HG02678 (cell line): ENCODE data around the gene SKAP1.

Experiments used
- ATAC-seq: cut with Tn5 transposase; IDR thresholded peaks from one replicate; pipeline ENCODE4 v1.9.1; 2021; ENCODE audit warnings: mild to moderate bottlenecking, moderate library complexity; ENCODE audit not compliant: unreplicated experiment

The SKAP1 gene

DNA sequence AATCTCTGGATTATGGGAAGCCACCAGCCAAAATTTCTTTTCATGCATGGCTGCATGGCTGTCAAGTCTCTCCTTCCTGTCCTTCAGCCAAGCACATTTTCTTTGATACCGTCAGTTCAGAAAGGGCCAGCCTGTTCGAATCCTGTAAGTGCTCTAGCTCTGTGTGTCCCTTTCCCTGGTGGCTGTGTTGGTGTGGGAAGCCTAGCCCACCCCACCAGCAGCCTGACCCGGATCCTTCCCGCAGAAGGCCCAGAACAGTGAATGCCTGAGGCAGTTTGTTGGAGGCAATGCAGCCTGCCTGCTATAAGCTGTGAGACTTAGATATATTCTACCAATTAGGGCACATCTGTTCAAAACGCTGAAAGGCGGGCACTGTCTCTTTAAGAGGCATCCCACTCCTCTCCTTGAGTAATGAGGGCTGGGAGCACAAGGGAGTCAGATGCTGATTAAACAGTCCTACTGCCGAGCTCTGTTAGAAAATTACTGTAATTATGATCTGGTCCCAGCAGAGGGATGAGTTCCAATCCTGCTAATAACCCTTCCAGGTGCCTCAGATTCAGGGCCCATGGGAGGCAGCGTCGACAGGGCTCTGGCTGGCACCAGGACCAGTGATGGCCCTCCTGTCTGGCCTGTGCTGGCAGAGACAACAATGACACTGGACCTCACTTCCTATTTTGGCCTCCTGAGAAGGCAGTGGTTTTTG lies 304.0 kb downstream of the SKAP1 start:
- no peak for ATAC-seq

DNA sequence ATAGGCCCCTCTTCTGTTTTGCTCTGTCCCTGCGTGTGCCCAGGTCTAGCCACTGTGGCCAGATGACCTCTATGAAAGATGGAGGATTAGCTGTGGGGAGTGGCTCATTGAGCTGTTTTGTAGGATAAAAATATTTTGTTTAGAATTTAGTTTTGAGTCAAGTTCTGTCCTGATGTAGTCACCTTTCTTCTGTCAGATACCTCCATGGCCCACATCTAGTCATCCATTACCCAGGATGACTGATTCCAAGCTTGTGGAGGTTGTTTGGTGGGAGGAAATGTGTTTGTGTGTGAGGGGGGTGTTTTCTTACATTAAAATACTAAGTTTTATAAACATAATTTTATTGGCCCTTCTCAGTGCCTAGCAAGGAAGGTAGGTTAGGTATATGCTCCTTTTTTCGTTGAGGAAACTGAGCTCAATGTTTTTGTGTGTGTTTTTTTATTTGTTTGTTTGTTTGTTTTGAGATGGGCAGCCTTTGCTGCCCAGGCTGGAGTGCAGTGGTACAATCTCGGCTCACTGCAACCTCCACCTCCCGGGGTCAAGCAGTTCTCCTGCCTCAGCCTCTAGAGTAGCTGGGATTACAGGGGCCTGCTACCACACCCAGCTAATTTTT lies 306.1 kb downstream of the SKAP1 start:
- no peak for ATAC-seq

DNA sequence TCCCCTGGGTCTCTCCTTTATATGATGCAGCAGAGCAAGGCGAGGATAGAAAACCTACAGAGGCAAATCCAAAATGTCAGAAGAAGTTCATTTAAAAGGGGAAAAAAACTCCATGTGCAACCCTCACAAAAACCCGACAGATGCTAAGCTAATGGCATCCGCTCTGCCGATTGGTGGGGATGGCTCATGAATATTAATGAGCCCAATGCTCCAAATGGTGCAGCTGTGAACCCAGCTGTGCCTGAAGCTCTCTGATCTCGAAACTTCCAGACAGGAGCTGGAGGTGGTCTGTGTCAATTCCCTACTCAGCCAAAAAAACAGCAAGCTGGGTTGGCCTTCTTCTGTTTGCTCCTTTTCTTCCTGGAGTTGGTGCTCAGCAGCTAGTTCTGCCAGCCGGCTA lies 306.9 kb downstream of the SKAP1 start:
- ATAC-seq: no peak

DNA sequence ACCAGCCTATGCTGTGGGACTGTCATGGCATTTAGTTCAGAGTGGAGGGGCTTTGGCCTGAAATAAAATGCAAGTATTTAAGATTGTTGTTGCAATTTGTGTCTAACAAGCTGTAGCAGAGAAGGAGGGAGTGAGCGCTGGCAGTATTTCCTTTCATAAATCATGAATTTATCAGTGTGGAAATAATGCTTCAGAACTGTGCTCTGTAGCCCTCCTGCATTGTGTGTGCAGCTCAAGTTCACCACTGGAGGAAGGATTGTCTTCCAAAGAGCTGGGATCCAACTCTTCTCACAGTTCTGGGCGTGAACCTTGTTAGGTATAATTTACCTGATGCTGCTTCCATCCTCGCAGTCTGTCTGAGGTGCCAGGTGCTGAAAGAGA lies 307.4 kb downstream of the SKAP1 start:
- ATAC-seq: no peak

DNA sequence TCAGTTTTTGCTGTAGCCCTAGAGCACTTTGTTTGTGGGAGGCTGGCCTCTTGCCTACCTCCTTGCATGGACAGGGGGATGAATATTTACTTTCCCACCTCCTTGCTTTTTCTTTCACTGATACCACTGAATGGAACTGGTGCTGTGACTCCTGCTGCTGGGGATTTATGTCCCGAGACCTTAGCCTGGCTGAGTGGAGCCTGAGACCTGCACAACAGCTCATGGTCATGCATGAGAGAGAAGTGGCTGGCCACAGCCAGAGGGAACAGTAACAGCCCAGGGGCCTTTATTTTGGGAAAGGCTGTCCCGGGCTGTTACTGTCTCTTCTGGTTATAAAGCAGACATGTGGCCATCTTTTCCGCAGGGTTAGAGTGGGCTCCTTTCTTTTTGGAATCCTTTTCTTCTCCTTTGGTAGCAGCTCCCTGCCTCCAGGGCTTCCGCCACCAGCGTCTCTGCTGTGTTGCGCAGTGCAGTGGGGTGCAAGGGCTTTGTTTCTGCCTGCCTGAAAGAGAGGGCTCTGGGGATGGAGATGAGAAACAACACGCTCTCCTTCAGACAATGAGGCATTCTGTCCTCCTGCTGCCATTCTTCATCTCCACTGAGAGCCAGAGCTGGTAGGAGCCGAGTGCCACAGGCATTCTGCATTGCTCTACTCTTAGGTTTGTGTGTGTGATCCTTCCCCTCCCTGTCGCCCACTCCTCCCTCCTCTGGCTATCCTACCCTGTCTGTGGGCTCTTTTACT lies 307.9 kb downstream of the SKAP1 start:
- no peak for ATAC-seq

DNA sequence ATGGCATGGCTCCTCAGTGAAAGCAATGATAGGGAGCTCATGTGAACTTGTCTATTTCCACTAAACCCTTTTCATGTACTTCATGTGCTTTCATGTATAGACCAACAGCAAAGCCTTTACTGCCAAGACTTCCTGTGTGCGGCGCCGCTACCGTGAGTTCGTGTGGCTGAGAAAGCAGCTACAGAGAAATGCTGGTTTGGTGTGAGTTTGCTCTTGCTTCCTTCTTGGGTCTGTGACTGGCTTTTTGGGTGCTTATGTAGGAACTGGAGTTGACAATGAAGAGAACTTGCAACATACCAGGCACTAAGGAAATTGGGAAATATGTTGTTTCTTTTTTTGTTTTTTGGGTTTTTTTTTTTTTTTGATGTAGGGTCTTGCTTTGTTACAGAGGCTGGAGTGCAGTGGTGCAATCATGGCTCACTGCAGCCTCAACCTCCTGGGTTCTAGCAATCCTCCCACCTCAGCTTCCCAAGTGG lies 316.8 kb downstream of the SKAP1 start:
- ATAC-seq: no peak

DNA sequence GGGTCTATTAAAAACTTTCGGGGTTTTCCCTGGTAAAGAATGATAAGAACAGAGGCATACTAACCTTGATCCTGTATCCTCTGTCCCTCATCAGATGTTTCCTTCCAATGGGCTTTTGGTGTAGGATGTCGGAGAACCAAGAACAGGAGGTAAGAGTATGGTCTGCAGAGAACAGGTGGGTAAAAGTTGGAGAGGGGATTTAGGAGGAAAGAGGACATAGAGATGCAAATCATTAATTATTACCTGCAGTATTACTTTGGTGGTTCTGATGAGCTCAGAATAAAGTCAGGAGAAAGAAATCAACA lies 318.1 kb downstream of the SKAP1 start:
- ATAC-seq: no peak

DNA sequence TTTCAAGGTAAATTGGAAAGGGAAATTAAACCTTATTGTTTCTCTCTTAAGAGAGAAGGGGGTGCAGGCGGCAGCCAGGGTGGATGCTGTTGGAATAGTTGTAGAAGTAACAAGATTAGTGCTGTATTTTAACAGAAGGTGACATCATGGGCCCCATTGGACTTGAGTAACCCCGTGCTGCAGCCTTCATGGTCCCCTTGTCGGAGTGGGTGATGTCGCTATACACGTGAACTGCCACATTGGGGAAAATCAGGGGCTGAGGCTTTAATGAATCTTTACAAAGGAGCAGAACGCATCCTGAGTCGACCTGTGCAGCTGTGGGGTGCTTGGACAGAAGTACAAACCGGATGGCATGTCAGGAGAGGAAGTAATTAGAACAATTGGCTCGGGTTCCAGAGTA lies 319.3 kb downstream of the SKAP1 start:
- no peak for ATAC-seq

DNA sequence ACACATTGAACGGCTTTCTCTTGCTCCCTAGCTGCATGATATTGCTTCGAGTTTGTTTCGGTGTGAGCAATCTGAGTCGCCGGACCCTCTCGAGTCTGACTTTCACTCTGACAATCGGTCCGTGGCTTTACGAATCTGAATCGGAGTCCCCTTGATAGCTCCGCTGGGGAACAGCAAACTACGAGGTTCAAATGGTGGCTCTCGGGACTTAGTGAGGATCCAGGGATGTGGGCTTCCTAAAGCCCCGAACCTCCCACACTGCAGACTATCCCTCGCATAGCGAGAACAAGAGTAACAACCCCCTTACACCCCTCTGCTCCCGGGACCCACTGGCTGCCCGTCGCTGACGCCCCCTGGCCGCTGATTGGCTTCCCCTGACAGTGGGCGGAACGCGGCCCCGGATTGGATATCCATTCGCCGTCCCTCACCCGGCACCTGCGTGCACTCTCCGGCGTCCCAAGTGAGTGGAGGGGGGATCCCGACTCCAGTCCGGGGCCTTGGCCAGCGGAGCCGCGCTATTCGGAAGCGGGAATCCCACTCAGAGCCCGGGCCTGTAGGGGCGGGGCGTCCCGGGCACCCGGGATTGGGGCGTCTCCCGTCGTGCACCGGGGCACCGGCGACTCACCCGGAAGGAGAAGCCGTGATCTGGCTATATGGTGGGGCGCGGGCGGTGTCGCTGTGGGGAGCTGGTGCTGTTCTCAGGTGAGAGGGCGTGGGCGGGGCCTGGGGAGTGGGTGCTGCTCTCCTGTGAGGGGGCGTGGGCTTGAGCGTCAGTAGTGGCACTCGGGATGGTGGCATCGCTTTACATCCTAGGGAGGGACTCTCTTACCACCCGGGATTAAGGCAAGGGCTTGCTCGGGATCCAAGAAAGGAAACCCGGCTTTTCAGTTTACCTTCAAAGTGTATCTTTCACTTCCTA lies 322.6 kb downstream of the SKAP1 start, which contains the start of gene SNX11:
Gene SNX11 (plus strand): TSS at position 630 of the 919 bp plus-strand sequence. CDS start 4,278 bp downstream, outside the sequence.
- ATAC-seq: peak; percentile 83

DNA sequence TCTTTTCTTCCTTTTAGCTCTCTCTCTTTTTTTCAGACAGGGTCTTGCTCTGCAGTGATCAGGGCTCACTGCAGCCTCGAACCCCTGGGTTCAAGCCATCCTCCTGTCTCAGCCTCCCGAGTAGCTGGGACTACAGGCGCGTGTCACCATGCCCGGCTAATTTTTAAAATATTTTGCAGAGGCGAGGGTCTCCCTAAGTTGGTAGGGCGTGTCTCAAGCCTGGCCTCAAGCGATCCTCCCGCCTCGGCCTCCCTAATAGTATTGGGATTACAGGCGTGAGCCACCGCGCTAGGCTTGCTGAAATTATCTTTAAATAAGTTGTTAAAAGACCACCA lies 323.2 kb downstream of the SKAP1 start:
- ATAC-seq: no peak

DNA sequence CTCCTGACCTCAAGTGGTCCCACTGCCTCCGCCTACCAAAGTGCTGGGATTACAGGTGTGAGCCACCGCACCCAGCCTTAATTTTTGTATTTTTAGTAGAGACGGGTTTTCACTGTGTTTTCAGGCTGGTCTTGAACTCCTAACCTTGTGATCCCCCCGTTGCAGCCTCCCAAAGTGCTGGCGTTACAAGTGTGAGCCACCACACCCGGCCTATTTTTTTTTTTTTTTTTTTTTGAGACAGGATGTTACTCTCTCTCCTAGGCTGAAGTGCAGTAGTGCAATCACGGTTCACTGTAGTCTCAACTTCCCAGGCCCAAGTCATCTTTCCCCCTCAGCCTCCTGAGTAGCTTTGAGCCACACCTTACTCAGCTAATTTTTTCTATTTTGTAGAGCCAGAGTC lies 325.6 kb downstream of the SKAP1 start:
- no peak for ATAC-seq

DNA sequence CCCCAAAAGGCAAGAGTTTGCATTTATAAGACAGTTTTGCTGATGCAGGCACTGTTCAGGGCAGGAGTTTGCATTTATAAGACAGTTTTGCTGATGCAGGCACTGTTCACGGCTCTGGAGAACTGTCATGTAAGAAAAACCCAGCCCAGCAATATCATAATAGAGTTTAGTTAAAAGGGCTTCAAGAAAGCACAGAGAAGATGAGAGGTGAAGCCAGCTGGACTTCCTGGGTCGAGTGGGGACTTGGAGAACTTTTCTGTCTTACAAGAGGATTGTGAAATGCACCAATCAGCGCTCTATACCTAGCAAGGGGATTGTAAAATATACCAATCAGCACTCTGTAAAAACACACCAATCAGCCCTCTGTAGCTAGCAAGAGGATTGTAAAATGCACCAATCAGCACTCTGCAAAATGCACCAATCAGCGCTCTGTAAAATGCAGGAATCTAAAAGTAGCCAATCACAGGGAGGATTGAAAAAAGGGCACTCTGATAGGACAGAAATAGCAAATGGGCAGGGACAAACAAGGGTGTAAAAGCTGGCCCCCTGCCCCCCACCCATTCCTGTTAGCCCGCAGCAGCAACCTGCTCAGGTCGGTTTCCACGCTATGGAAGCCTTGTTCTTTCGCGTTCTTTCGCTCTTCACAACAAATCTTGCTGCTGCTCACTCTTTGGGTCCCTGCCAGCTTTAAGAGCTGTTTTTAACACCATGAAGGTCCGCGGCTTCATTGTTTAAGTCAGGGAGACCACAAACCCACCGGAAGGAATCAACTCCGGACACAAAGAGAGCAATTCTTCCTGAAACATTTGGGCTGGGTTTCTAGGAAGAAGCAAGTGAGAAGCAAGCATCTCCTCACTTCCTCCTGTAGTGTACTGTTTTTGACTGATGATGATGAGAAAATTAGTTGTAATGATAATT lies 327.0 kb downstream of the SKAP1 start:
- no peak for ATAC-seq

DNA sequence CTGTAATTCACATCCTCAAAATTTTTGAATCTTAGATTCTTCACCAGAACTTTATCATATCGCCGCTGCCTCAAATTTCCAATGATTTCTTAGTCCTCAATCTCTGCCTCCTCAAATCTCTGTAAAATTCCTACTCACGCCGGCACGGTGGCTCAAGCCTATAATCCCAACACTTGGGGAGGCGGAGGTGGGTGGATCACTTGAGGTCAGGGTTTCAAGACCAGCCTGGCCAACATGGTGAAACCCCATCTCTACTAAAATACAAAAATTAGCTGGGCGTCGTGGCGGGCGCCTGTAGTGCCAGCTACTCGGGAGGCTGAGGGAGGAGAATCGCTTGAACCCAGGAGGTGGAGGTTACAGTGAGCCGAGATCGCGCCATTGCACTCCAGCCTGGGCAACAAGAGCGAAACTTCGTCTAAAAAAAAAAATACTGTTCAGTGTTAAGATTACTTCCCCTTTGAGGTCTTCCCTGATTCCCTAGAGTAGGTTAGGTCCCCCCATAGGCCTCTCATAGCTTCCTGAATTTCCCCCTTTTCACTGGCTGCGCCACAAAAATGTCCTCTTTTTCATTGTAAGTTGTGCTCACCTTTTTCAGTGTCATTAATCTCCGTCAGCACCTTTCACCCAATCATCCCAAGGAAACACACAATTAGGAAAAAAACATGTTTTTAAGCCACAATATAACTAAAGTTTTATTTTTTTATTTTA lies 327.8 kb downstream of the SKAP1 start:
- ATAC-seq: no peak

DNA sequence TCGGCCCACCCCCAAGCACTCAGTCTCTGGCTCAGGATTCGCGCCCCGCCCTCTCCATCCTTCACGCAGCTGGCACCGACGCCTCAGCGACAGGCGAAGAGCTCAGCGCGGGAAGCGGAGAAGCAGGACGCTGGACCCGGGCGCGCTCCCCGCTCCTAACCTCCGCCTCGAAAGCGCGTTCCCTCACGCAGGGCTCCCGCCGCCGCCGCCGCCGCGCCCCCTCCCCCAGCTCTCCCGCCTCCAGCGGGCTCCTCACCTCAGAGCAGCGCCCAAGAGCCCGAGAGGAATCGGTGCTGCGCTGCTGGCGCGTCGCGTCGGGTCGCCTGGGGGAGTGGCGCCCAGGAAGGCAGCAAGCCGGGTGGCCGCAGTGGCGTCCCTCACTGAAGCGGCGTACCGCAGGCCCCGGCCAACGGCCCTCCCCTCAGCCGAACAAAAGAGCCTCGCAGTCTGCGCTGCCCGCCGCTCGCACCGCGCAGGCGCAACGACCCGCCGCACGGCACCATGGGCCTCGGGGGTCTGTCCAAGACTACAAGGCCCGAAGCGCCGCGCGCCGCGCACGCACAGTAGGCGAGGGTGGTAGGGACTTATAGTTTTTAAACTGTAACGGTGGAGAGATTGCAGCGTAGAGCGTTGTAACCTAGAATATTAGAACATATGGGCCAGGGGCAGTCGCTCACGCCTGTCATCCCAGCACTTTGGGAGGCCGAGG lies 328.8 kb downstream of the SKAP1 start, which contains the start of gene CBX1:
Gene CBX1 (minus strand): TSS at position 467 of the 709 bp plus-strand sequence. CDS start 24,474 bp downstream, outside the sequence.
- peak; percentile 92 for ATAC-seq

DNA sequence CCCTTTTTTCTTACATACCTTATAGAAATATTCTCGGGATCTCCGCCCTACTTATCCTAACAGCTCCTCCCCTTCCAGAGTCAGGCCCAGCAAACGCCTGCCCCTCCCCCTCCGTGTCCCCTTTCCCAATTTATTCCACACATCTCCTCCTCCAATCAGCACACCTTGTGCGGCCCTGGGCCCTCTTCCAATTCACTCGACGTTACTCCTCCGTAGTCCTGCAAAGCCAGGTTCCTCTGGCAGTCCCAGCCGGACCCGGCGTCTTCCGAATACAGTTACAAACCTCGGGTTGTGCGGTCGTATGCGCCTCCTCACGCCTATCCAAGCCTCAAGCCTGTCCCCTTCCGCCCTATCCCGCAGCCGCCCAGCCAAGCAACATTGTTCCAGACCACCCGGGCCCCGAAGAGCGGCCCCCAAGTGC lies 329.4 kb downstream of the SKAP1 start:
- no peak for ATAC-seq

DNA sequence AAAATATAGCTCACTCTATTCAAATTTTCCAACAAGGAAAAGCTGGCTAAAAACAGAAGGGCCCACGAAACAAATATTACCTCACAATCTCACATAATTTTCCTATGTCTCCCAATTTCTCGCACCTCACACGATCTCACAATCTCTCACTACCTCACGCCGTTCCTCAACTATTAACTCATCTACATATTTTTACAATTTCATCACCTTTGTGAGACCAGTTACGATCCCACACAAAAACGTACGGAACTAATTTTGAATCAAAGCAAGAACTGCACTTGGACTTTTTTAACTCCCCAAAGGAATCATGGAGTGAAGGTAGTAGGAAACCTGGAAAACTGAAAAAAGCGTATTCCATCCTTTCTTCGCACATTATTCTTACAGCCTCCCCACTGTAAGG lies 329.9 kb downstream of the SKAP1 start:
- no peak for ATAC-seq

DNA sequence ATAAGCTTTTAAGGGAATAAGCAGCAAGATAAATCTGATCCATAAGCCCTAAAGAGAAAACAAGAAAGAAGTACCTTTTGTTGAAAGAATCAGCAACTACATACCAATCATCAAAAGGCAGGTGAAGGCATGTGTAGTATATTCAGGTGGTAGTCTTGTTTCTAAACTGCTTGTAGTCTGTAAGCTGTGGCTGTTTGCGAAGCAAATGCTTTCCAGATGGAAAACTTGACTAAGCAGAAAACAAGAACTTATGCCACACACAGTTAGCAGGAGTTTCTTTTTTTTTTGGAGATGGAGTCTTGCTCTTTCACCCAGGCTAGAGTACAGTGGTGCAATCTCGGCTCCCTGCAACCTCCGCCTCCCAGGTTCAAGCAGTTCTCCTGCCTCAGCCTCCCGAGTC lies 334.4 kb downstream of the SKAP1 start:
- ATAC-seq: no peak

DNA sequence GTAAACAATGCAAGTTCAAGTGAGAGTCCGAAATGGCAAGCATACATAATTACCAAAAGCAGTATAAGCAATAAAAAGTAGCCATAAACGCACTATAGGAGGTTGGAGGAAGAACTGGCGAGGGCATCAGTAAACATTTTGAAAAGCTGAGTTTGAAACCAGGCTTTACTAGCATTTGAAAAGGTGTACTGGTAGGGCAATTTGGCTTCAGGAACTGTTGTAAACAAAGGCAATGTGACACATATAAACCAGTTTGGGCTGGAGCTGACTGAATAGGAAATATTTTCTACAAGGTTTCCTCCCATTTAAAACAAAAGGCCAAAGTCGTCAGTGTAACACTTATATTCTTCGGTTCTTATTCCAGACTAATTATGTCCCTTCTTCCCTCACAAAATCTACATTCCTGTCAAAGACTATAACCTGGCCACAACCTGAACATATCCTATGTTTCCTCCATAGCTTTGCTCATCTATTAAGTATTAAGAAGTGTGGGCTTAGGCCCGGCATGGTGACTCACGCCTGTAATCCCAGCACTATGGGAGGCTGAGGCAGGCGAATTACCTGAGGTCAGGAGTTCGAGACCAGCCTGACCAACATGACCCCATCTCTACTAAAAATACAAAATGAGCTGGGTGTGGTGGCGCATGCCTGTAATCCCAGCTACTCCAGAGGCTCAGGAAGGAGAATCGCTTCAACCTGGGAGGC lies 336.5 kb downstream of the SKAP1 start:
- no peak for ATAC-seq
